ENCODE measurements around the gene CST9.

- TF ChIP-seq GATA3 (IDR thresholded peaks at IDR 0.05; ENCODE audit: low read depth, low read length): no peak
- TF ChIP-seq GATA2 (IDR thresholded peaks at IDR 0.05; ENCODE audit: low read depth, low read length): no peak
Measured at GRCh38 chr20:23637282-23638221, 31.8 kb upstream of the CST9 start, which contains the start of gene CST3.
